ENCODE data around the gene SPP1.

- no peak for TF ChIP-seq RAD21 (IDR thresholded peaks at IDR 0.05; ENCODE audit: low read depth)
- no peak for TF ChIP-seq EP300 (IDR thresholded peaks at IDR 0.05; ENCODE audit: borderline replicate concordance)
- no peak for TF ChIP-seq NFIC (IDR thresholded peaks at IDR 0.05)
- no peak for TF ChIP-seq TEAD4 (IDR thresholded peaks at IDR 0.05)
- TF ChIP-seq YY1 (IDR thresholded peaks at IDR 0.05; ENCODE audit: low read depth) = no peak
- TF ChIP-seq, protein P1, sequence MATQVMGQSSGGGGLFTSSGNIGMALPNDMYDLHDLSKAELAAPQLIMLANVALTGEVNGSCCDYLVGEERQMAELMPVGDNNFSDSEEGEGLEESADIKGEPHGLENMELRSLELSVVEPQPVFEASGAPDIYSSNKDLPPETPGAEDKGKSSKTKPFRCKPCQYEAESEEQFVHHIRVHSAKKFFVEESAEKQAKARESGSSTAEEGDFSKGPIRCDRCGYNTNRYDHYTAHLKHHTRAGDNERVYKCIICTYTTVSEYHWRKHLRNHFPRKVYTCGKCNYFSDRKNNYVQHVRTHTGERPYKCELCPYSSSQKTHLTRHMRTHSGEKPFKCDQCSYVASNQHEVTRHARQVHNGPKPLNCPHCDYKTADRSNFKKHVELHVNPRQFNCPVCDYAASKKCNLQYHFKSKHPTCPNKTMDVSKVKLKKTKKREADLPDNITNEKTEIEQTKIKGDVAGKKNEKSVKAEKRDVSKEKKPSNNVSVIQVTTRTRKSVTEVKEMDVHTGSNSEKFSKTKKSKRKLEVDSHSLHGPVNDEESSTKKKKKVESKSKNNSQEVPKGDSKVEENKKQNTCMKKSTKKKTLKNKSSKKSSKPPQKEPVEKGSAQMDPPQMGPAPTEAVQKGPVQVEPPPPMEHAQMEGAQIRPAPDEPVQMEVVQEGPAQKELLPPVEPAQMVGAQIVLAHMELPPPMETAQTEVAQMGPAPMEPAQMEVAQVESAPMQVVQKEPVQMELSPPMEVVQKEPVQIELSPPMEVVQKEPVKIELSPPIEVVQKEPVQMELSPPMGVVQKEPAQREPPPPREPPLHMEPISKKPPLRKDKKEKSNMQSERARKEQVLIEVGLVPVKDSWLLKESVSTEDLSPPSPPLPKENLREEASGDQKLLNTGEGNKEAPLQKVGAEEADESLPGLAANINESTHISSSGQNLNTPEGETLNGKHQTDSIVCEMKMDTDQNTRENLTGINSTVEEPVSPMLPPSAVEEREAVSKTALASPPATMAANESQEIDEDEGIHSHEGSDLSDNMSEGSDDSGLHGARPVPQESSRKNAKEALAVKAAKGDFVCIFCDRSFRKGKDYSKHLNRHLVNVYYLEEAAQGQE (IDR thresholded peaks at IDR 0.05; ENCODE audit: low read depth) = no peak
- TF ChIP-seq, protein P2, sequence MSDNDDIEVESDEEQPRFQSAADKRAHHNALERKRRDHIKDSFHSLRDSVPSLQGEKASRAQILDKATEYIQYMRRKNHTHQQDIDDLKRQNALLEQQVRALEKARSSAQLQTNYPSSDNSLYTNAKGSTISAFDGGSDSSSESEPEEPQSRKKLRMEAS (IDR thresholded peaks at IDR 0.05) = no peak
- no peak for TF ChIP-seq CREB1 (IDR thresholded peaks at IDR 0.05; ENCODE audit: low read depth)
- no peak for TF ChIP-seq FOXM1 (IDR thresholded peaks at IDR 0.05; ENCODE audit: borderline replicate concordance, low read depth)
- TF ChIP-seq TAF1 (IDR thresholded peaks at IDR 0.05; ENCODE audit: low read depth) = no peak
- no peak for TF ChIP-seq TCF12 (IDR thresholded peaks at IDR 0.05; ENCODE audit: low read depth)
- no peak for TF ChIP-seq CEBPB (IDR thresholded peaks at IDR 0.05)
- TF ChIP-seq EGR1 (IDR thresholded peaks at IDR 0.05) = no peak
- TF ChIP-seq ZBTB7A (IDR thresholded peaks at IDR 0.05; ENCODE audit: low read depth) = no peak
Measured at GRCh38 chr4:87953826-87954225, 21.7 kb upstream of the SPP1 start.
